GM19463 (cell line): ENCODE measurements around the gene POGK.

Source experiments
- ATAC-seq: cut with Tn5 transposase; IDR thresholded peaks from one replicate; pipeline ENCODE4 v1.9.1; 2021; ENCODE audit warnings: mild to moderate bottlenecking, moderate library complexity; ENCODE audit not compliant: unreplicated experiment

The POGK gene

DNA sequence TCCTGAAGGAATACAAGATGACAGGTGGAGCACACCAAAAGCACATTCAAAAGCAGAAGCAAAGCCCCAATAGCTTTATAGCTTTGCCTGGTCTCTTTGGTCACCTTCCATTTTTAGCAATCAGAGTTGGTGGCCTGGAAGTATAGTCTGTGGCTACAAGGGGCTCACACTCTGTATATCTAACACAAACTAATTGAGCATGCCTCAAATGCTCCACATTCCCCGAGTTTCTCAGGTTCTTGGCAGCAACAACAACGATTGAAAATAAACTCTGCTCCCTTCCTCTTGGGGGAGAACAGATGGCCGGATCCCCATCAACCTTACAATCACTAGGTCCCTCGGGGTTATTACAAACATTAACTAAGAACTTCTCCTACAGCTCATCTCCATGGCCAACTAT is 61.7 kb downstream of the POGK start:
- no peak for ATAC-seq

DNA sequence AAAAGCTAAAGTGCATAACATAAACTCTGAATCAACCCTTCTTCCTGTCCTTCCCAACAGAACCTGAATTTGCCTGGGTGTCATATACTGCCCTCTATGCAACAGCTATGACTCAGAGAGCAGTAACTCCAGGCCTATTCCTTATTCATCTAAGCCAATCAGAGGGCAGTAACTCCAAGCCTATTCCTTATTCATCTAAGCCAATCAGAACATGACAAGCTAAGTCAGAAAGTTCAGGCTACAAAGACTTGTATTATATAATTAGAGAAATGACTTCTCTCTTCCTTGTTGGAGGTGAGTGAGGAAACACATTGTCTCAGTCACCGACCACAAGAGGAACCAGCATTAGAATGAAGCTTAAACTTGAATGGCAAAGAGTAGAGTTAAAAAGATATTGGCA is 63.0 kb downstream of the POGK start:
- no peak for ATAC-seq

DNA sequence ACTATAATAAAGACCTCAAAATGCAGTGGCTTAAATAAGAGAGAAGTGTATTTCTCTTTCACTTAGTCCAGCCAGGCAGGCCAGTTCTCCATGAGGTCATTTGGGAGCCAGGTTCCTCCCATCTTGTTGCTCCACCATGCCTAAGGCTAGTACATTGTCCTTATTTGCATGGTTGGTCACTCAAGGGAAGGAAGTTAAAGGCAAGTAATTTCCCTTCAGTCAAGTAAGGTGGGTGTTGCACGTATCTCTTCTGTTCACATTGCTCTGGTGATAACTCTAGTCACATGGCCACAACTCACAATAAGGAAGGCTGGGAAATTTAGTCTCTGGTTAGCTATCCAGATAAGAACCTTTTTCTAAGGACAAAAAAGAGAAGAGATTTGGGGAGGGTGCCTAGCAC is 64.0 kb downstream of the POGK start:
- no peak for ATAC-seq

DNA sequence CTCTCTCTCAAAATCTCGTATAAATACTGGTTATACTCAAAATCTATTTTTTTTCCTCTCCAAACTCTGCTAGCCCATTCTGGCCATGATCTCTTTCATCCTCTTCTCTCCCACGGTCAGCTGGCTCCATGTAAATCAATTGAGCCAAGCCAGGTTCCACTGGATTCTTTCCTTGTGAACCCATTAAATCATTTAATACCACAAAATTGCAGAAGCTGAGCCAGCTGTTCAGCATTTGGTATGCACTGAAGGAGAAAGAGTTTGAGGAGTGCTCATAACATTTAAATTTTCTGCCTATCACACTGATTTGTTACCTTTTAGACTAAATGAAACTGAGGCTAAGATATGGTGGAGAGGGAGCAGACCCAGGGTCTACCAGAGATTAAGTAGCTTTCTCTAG is 65.9 kb downstream of the POGK start:
- no peak for ATAC-seq

- no peak for ATAC-seq
These were observed 66.6 kb downstream of the POGK start for GRCh38 chr1:166905900-166906299.
